Measurements from ENCODE around the gene SPR.

DNA sequence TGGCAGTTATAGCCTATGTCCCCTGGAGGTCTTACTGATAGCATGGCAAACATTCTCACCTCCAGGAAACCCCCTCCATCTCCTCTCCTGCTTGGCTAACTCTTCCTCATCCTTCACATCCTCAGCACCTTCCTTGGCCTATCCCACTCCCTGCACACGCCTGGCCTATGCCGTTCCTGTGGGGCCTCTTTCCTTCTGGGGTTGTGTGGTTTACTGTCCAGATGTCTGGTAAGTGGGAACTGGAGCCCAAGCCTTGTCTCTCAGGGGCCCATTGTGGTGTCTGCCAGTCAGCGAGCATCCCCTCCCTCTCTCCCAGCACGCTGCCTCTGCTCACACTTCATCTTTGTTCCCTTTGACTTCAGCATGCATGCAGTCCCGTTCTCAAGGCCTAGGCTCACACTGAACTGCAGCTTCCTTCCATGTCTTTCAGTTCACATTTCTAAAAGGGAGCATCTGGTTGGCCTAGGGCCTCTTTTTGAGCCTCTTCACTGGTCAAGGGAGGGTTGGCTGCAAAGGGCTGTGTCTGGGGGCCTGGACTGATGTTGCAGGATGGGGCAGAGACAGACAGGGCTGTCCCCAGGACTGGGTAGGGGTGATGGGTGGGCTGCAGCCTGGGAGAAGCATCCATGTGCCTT is 13.1 kb downstream of the SPR start:
- TF ChIP-seq CTCF (conservative IDR thresholded peaks at IDR 0.05) (no peak), ZFX (IDR thresholded peaks at IDR 0.05) (no peak)
